Stimulated activated CD8-positive, alpha-beta memory T cell treated with anti-CD3 and anti-CD28 coated beads, Interleukin-7, amount 100 ng/mL, for 4 hours (primary cell): Measurements from ENCODE around the gene NLRX1.
"Not testable (repeated sequence)": the region's sequence is repeated elsewhere in the genome, so short reads cannot be mapped to it uniquely, and the experiment has no call there.

Source experiments
- DNase-seq, 2 donors: peaks; one replicate each; pipeline ENCODE4 v3.0.0-alpha.2; 2020; ENCODE audit warnings: low read depth in 2 of 2

The NLRX1 gene

DNA sequence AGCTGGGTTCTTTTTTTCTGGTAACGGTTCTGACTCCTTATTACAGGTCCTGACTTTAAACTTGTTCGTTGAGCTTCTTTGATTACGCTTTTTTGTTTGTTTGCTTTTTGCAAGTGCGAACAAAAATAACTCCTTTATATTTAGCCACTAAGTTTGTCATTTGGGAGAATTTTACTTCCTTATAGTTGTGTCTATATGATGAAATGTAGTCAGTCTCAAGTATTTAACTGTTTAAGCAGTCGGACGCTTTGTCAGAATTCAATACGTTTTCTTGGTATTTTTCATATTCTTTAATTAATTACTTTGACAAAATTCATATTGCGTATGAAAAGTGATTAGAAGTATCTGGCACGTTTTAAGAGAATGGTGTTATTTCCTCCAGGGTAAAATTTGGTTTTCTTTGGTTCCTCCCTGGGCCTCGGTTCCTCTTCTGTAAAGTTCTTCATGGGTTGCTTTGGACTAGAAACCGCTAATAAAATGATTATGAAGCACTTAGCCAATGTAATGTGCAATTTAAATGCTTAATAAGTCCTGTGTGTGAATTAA, 39.0 kb downstream of the NLRX1 start:
- no peak for DNase-seq

GRCh38 chr11:119209186-119209585, 40.7 kb downstream of the NLRX1 start:
- no peak for DNase-seq

- DNase-seq: no peak
Measured at GRCh38 chr11:119210050-119210449, 41.5 kb downstream of the NLRX1 start.

GRCh38 chr11:119218141-119218878, 49.8 kb downstream of the NLRX1 start:
- peak in 1 of 2 donors; percentile 5 for DNase-seq

- DNase-seq: no peak
Measured at GRCh38 chr11:119222308-119222707, 53.8 kb downstream of the NLRX1 start.

GRCh38 chr11:119222891-119223290, 54.4 kb downstream of the NLRX1 start:
- no peak for DNase-seq

DNA sequence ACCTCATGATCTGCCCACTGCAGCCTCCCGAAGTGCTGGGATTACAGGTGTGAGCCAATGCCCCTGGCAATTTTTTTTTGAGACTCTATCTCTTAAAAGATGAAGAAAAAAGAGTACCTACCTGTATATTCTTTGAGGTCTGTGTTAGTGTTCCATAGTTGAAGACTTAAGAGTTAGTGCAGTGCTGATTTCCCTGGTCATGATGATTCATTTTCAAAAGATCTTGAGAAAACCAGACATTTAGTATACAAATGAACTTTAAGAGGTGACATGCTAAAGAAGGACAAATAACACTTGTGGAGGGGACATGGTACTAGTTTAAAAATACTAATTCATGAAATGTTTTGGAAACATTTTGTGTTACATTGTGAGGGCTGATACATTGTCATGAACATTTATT, 55.3 kb downstream of the NLRX1 start:
- no peak for DNase-seq

DNA sequence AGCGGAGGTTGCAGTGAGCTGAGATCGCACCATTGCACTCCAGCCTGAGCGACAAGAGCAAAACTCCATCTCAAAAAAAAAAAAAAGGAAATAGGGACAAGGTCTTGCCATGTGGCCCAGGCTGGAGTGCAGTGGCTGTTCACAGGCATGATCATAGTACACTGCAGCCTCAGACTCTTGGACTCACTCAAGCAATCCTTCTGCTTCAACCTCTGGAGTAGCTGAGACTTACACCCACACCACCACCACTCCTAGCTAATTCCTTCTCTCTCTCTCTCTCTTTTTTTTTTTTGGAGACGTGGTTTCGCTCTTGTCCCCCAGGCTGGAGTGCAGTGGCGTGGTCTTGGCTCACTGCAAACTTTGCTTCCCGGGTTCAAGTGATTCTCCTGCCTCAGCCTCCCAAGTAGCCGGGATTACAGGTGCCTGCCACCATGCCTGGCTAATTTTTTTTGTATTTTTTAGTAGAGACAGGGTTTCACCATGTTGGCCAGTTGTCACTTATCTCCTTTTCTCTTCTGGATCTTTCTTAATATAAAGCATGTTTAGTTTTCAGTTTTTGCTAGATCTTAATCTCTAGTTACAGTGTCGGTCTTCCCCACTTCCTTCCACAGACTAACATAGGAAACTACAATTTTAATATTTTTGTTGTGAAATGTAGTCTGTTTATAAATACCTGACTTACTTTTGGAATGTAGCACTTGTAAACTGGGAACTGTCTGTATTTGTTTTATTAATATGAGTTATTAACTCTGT, 60.2 kb downstream of the NLRX1 start:
- not testable (repeated sequence) for DNase-seq

DNA sequence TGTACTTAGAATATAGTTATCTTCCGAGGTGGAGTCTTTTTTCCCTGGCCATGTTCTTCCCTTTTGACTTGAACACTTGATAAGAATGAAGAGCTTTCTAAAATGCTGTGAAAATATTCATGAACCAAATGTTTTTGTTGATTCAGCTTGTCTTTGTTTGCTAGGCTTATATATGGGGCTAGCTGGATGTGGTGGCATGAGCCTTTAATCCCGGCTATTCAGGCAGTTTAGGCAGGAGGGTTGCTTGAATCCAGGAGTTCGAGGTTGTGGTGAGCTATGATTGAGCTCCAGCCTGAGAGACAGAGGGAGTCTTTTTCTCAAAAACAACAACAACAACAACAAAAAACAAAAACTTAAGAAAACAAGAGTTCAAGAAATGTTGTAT, 60.8 kb downstream of the NLRX1 start:
- DNase-seq: no peak

DNA sequence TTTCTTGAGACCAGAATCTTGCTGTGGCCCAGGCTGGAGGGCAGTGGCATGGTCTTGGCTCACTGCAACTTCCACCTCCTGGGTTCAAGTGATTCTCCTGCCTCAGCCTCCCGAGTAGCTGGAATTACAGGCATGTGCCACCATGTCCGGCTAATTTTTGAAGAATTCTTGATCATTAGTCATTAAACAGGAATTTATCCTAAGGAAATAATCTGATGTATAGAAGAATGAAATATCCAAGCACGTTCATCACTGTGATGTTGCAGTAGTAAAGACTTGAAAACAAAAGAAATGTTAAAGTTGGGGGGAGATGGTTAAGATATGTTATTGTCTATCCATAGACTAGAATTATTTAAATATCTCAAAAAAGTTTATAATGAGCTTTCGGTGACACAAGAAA, 61.2 kb downstream of the NLRX1 start:
- DNase-seq: no peak
